K562 (cell line): ENCODE data around the gene NHSL2. TPM values are rescaled to one million over a fixed set of nuclear protein-coding genes. Genes with fewer than 3 reads are reported as not detected.

ENCODE experiments used
- CXXC5 ChIP-seq: fragments of 250-450 bp; sonication (Bioruptor Pico); IDR thresholded peaks from 2 replicates; pipeline ENCODE4 v1.8.0; 2022; ENCODE audit warnings: inconsistent platforms, mild to moderate bottlenecking, moderate library complexity
- ETV5 ChIP-seq: sonication (generic); formaldehyde crosslinking; IDR thresholded peaks from 2 replicates; pipeline ENCODE4 v1.4.0; 2020; ENCODE audit warnings: low read depth, mild to moderate bottlenecking, missing genetic modification reagents
- KAT7 ChIP-seq: sonication (generic); formaldehyde crosslinking; IDR thresholded peaks from 2 replicates; pipeline ENCODE4 v1.8.0; 2022; ENCODE audit warnings: missing genetic modification reagents, mild to moderate bottlenecking, borderline replicate concordance
- NCOA6 ChIP-seq: fragments of 450-650 bp; IDR thresholded peaks from 2 replicates; pipeline ENCODE4 v1.6.1; 2017; ENCODE audit warnings: mild to moderate bottlenecking
- NEUROD1 ChIP-seq: fragments of 150-350 bp; IDR thresholded peaks from 2 replicates; pipeline ENCODE4 v1.6.1; 2014; ENCODE audit warnings: borderline replicate concordance, low read length, low read depth; ENCODE audit not compliant: partially characterized antibody
- POU5F1 ChIP-seq: fragments of 150-350 bp; IDR thresholded peaks from 2 replicates; pipeline ENCODE4 v1.6.1; 2014; ENCODE audit warnings: borderline replicate concordance, low read length, low read depth, mild to moderate bottlenecking; ENCODE audit not compliant: partially characterized antibody
- SMAD3 ChIP-seq: fragments of 450-650 bp; formaldehyde crosslinking; conservative IDR thresholded peaks from 2 replicates; pipeline ENCODE4 v1.4.0; 2020; ENCODE audit warnings: mild to moderate bottlenecking
- TCF7L2 ChIP-seq: fragments of 150-350 bp; IDR thresholded peaks from 2 replicates; pipeline ENCODE4 v1.6.1; 2016; ENCODE audit warnings: low read depth, mild to moderate bottlenecking, low read length, moderate library complexity
- TSC22D4 ChIP-seq: fragments of 450-650 bp; IDR thresholded peaks from 2 replicates; pipeline ENCODE4 v1.6.1; 2016; ENCODE audit warnings: missing genetic modification characterization, missing biosample characterization, control low read depth
- ZNF224 ChIP-seq: sonication (generic); formaldehyde crosslinking; IDR thresholded peaks from 2 replicates; pipeline ENCODE4 v1.8.0; 2022; ENCODE audit warnings: mild to moderate bottlenecking, missing genetic modification reagents
- ZNF282 ChIP-seq: sonication (generic); formaldehyde crosslinking; IDR thresholded peaks from 2 replicates; pipeline ENCODE4 v1.8.1; 2023; ENCODE audit warnings: missing genetic modification reagents
- ZNF561 ChIP-seq: fragments of 450-650 bp; formaldehyde crosslinking; conservative IDR thresholded peaks from 2 replicates; pipeline ENCODE4 v1.4.0; 2020; ENCODE audit warnings: mild to moderate bottlenecking, moderate library complexity
- polyA plus RNA-seq, 8 experiments: library from polyadenylated mRNA; depleted of rRNA in 4 of 8; stranded (reverse) in 5 of 8; unstranded in 3 of 8; fragments of >200 nt; fragmentation: Nextera tagmentation in 2 of 8; fragmentation: Illumina TruSeq in 1 of 8; extraction: Ambion mirVana in 2 of 8; extraction: Trizol in 1 of 8; gene quantifications; 2 replicates each; pipeline versions ENCODE4 v1.2.1 to v1.2.3, GENCODE V29; 2011 to 2014; ENCODE audit warnings: inconsistent platforms in 1 of 8, missing spikeins in 1 of 8
- total RNA-seq, 7 experiments: library from RNA; depleted of rRNA in 6 of 7; stranded (reverse); fragments of >200 nt in 6 of 7; fragmentation: Illumina TruSeq in 2 of 7; extraction: Trizol in 2 of 7; gene quantifications; 2 replicates each; pipeline versions ENCODE4 v1.2.1 to v1.2.3, GENCODE V29; 2011 to 2021; ENCODE audit warnings: low replicate concordance in 1 of 7
- TF ChIP-seq, protein P1 (sequence below): fragments of 200-400 bp; formaldehyde crosslinking; IDR thresholded peaks from 2 replicates; pipeline ENCODE4 v1.6.1; 2017; ENCODE audit warnings: mild to moderate bottlenecking, low read depth, low read length, moderate library complexity
- TF ChIP-seq, protein P2 (sequence below): fragments of 450-650 bp; IDR thresholded peaks from 2 replicates; pipeline ENCODE4 v1.7.1; 2018; ENCODE audit warnings: mild to moderate bottlenecking, low read depth; ENCODE audit not compliant: partially characterized antibody
- TF ChIP-seq, protein P3 (sequence below): sonication (generic); IDR thresholded peaks from 2 replicates; pipeline ENCODE4 v1.6.1; 2016
- TF ChIP-seq, protein P4 (sequence below): fragments of 450-650 bp; IDR thresholded peaks from 2 replicates; pipeline ENCODE4 v1.6.1; 2017; ENCODE audit warnings: antibody characterized with exemption
- TF ChIP-seq, protein P5 (sequence below): sonication (generic); formaldehyde crosslinking; IDR thresholded peaks from 2 replicates; pipeline ENCODE4 v1.8.0; 2022; ENCODE audit warnings: mild to moderate bottlenecking, missing genetic modification reagents

Gene NHSL2
- total and polyA plus RNA-seq, 9 of the 15 experiments (the other 6 are each of a cell fraction or from before 2014, with no cell fraction given): 0.02 TPM; not detected in 8

DNA sequence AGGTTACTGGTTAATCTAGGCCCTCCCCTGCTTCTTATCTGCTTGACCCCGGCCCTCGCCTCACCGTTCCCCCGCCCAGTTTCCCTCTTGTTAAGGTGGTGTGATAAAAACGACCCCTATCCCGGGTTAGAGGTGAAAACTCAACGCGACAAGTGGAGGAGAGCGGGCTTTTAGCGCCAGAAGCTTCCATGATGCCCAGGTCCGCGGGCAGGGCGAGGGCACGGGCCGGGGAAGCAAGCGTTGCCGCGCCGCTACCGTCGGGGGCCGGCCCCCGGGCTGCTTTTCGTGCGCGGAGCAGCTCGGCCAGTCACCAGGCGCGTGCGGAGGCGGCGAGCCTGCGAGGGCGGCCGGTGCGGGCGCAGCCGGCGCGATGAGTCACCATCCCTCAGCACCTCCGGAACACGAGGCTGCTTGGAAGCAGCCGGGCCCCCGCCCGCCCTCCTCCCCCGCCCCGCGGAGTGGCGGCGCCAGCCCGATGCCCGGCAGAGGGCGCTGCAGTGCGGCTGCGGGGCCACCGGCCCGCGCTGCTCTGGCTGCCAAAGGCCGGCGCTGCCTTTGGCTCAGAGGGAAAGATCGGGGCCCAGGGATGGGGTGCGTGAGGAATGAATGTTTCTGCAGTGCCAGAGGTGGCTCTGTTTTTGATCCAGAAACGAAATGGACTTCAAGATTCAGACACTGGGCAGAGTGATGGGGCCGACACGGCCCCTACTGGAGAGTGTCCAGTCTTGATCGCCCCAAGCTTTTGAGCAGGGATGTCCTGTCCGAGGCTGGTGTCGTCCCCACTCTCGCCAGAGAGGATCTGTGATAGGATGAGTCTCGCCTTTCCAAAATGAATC is 107.8 kb downstream of the NHSL2 start (continued):
- TF ChIP-seq, protein P1, sequence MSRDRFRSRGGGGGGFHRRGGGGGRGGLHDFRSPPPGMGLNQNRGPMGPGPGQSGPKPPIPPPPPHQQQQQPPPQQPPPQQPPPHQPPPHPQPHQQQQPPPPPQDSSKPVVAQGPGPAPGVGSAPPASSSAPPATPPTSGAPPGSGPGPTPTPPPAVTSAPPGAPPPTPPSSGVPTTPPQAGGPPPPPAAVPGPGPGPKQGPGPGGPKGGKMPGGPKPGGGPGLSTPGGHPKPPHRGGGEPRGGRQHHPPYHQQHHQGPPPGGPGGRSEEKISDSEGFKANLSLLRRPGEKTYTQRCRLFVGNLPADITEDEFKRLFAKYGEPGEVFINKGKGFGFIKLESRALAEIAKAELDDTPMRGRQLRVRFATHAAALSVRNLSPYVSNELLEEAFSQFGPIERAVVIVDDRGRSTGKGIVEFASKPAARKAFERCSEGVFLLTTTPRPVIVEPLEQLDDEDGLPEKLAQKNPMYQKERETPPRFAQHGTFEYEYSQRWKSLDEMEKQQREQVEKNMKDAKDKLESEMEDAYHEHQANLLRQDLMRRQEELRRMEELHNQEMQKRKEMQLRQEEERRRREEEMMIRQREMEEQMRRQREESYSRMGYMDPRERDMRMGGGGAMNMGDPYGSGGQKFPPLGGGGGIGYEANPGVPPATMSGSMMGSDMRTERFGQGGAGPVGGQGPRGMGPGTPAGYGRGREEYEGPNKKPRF: no peak
- TF ChIP-seq, protein P2, sequence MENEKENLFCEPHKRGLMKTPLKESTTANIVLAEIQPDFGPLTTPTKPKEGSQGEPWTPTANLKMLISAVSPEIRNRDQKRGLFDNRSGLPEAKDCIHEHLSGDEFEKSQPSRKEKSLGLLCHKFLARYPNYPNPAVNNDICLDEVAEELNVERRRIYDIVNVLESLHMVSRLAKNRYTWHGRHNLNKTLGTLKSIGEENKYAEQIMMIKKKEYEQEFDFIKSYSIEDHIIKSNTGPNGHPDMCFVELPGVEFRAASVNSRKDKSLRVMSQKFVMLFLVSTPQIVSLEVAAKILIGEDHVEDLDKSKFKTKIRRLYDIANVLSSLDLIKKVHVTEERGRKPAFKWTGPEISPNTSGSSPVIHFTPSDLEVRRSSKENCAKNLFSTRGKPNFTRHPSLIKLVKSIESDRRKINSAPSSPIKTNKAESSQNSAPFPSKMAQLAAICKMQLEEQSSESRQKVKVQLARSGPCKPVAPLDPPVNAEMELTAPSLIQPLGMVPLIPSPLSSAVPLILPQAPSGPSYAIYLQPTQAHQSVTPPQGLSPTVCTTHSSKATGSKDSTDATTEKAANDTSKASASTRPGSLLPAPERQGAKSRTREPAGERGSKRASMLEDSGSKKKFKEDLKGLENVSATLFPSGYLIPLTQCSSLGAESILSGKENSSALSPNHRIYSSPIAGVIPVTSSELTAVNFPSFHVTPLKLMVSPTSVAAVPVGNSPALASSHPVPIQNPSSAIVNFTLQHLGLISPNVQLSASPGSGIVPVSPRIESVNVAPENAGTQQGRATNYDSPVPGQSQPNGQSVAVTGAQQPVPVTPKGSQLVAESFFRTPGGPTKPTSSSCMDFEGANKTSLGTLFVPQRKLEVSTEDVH: no peak
- no peak for TF ChIP-seq TSC22D4 (tag)
- TF ChIP-seq POU5F1: no peak
- peak; percentile 54; the same call in 1 of the 2 replicates for TF ChIP-seq ETV5
- TF ChIP-seq, protein P3, sequence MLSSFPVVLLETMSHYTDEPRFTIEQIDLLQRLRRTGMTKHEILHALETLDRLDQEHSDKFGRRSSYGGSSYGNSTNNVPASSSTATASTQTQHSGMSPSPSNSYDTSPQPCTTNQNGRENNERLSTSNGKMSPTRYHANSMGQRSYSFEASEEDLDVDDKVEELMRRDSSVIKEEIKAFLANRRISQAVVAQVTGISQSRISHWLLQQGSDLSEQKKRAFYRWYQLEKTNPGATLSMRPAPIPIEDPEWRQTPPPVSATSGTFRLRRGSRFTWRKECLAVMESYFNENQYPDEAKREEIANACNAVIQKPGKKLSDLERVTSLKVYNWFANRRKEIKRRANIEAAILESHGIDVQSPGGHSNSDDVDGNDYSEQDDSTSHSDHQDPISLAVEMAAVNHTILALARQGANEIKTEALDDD: no peak
- no peak for TF ChIP-seq SMAD3 (CRISPR knock-in tag)
- 0 out of 2 replicates have a peak, but pooled peaks have one; percentile 62 for TF ChIP-seq ZNF282 (CRISPR knock-in tag)
- TF ChIP-seq, protein P4, sequence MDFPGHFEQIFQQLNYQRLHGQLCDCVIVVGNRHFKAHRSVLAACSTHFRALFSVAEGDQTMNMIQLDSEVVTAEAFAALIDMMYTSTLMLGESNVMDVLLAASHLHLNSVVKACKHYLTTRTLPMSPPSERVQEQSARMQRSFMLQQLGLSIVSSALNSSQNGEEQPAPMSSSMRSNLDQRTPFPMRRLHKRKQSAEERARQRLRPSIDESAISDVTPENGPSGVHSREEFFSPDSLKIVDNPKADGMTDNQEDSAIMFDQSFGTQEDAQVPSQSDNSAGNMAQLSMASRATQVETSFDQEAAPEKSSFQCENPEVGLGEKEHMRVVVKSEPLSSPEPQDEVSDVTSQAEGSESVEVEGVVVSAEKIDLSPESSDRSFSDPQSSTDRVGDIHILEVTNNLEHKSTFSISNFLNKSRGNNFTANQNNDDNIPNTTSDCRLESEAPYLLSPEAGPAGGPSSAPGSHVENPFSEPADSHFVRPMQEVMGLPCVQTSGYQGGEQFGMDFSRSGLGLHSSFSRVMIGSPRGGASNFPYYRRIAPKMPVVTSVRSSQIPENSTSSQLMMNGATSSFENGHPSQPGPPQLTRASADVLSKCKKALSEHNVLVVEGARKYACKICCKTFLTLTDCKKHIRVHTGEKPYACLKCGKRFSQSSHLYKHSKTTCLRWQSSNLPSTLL: no peak
- TF ChIP-seq TCF7L2: no peak
- TF ChIP-seq NEUROD1: peak; percentile 41
- peak; percentile 97 for TF ChIP-seq CXXC5 (CRISPR knock-in tag)
- TF ChIP-seq, protein P5, sequence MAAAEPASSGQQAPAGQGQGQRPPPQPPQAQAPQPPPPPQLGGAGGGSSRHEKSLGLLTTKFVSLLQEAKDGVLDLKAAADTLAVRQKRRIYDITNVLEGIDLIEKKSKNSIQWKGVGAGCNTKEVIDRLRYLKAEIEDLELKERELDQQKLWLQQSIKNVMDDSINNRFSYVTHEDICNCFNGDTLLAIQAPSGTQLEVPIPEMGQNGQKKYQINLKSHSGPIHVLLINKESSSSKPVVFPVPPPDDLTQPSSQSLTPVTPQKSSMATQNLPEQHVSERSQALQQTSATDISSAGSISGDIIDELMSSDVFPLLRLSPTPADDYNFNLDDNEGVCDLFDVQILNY (CRISPR knock-in tag): no peak
- no peak for TF ChIP-seq ZNF224
- 0 out of 2 replicates have a peak, but pooled peaks have one; percentile 54 for TF ChIP-seq NCOA6
- TF ChIP-seq ZNF561 (CRISPR knock-in tag): no peak
- TF ChIP-seq KAT7 (CRISPR knock-in tag): no peak
